PC-3 (cell line): ENCODE results near the gene ZEB2.

Source experiments
- EZH2 ChIP-seq: fragments of 300-600 bp; sonication (generic); IDR thresholded peaks from one replicate; pipeline ENCODE4 v1.6.1; 2017; ENCODE audit warnings: antibody characterized with exemption, mild to moderate bottlenecking, low read length; ENCODE audit not compliant: unreplicated experiment
- TF ChIP-seq, protein P1 (sequence below): fragments of 300-600 bp; sonication (generic); conservative IDR thresholded peaks from 2 replicates; pipeline ENCODE4 v1.5.1; 2017; ENCODE audit warnings: antibody characterized with exemption, low read depth, mild to moderate bottlenecking, low read length

DNA sequence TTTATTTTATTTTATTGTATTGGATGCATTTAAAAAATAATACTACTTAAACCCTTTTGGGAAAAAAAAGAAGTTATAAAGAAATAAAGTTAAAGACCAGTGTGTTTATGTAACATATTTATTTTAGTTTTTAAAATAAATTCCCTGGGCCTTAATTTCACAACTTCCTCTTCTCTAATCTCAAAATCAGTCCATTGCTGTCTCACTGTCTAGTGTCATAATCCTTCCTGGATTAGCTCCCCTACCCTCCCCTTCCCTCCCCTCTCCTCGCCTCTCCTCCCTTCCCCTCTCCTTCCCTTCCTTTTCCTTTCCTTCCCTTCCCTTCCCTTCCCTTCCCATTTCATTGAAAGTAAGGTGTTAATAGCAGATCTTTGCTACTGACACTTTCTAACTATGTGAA, 40.3 kb upstream of the ZEB2 start:
- TF ChIP-seq, protein P1, sequence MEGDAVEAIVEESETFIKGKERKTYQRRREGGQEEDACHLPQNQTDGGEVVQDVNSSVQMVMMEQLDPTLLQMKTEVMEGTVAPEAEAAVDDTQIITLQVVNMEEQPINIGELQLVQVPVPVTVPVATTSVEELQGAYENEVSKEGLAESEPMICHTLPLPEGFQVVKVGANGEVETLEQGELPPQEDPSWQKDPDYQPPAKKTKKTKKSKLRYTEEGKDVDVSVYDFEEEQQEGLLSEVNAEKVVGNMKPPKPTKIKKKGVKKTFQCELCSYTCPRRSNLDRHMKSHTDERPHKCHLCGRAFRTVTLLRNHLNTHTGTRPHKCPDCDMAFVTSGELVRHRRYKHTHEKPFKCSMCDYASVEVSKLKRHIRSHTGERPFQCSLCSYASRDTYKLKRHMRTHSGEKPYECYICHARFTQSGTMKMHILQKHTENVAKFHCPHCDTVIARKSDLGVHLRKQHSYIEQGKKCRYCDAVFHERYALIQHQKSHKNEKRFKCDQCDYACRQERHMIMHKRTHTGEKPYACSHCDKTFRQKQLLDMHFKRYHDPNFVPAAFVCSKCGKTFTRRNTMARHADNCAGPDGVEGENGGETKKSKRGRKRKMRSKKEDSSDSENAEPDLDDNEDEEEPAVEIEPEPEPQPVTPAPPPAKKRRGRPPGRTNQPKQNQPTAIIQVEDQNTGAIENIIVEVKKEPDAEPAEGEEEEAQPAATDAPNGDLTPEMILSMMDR: no peak
- TF ChIP-seq EZH2: no peak
